GM12892 (cell line): ENCODE measurements around the gene FKRP.

Experiments
- POLR2A ChIP-seq: IDR thresholded peaks from 2 replicates; pipeline ENCODE4 v1.6.1; 2011; ENCODE audit warnings: low read depth, low read length, control low read depth
- POLR2AphosphoS5 ChIP-seq: IDR thresholded peaks from 2 replicates; pipeline ENCODE4 v1.6.1; 2011; ENCODE audit warnings: low read depth, low read length, control low read depth

DNA sequence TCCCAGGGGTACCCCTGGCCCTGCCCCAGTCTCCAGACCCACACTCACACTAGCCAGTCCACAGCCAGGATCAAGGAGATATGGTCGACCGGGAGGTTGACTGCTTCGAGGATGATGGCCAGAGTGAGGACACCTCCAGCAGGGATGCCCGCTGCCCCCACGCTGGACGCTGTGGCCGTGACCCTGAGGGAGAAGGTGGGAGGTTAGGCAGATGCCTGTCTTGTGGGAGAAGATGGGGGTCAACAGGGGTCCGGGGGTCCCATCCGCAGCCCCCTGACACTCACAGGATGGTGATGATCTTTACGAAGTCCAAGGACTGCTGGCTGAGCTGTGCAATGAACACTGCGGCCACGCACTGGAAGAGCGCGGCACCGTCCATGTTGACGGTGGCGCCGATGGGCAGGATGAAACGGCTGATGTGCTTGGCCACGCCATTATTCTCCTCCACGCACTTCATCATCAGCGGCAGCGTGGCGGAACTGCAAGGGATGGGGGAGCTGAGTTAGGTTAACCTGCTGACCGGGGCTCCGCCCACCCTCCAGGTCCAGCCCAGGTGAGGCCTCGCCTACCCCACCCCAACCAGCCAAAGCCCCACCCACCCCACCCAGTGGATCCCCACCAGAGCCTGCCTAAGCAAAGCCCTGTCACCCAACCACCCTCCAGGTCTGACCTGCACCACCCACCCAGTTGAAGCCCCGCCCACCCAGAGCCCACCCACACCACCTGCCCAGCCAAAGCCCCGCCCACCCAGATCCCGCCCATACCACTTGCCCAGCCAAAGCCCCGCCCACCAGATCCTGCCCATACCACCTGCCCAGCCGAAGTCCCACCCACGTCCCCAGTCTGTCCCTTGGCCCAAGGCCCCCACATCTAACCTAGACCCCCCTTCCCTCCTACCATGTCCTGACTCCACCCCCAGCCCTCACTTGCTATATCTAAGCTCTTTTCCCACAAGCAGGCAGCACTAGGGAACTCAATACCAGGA, 31.4 kb downstream of the FKRP start:
- TF ChIP-seq POLR2A (no peak), POLR2AphosphoS5 (no peak)
